Natural killer cell (primary cell): Measurements from ENCODE around the gene PTCH1. TPM values are rescaled to one million over a fixed set of nuclear protein-coding genes. Genes with fewer than 3 reads are reported as not detected.

ENCODE experiments used
- ATAC-seq, 3 donors: fragments of 150-1000 bp in 2 of 3; fragments of 200-7000 bp in 1 of 3; cut with Tn5 transposase; 1 replicate in 1 of 3; 2 replicates in 2 of 3; pipeline ENCODE4 v1.10.0; 2021; ENCODE audit warnings: mild to moderate bottlenecking in 2 of 3, moderate library complexity in 2 of 3
- DNase-seq, 2 donors: peaks; one replicate each; pipeline versions ENCODE4 v3.0.0 to v3.0.0-alpha.2; 2013 to 2021; ENCODE audit warnings: mixed read lengths in 1 of 2
- H3K27ac ChIP-seq: one replicate; pipeline ENCODE4 v1.5.1; 2013; ENCODE audit warnings: mild to moderate bottlenecking, low read length
- H3K27me3 ChIP-seq: one replicate; pipeline ENCODE4 v1.6.1; 2013; ENCODE audit warnings: low read length; ENCODE audit not compliant: control insufficient read depth, insufficient read depth
- H3K36me3 ChIP-seq: one replicate; pipeline ENCODE4 v1.6.1; 2013; ENCODE audit warnings: low read length; ENCODE audit not compliant: control insufficient read depth, insufficient read depth
- H3K4me1 ChIP-seq: one replicate; pipeline ENCODE4 v1.6.1; 2013; ENCODE audit warnings: low read length; ENCODE audit not compliant: control insufficient read depth, insufficient read depth
- H3K4me3 ChIP-seq: one replicate; pipeline ENCODE4 v1.5.1; 2013; ENCODE audit warnings: low read length
- H3K9me3 ChIP-seq: one replicate; pipeline ENCODE4 v1.6.1; 2013; ENCODE audit warnings: low read length; ENCODE audit not compliant: control insufficient read depth, insufficient read depth
- H3K27ac Mint-ChIP-seq, 2 donors: one replicate each; pipeline ENCODE4 v1.8.0; 2022; ENCODE audit warnings: mild to moderate bottlenecking in 2 of 2, mixed read lengths in 2 of 2, moderate library complexity in 1 of 2
- H3K27me3 Mint-ChIP-seq, 2 donors: one replicate each; pipeline ENCODE4 v1.8.0; 2022; ENCODE audit warnings: low read depth in 2 of 2, mixed read lengths in 2 of 2
- H3K36me3 Mint-ChIP-seq: one replicate; pipeline ENCODE4 v1.8.0; 2022; ENCODE audit warnings: mixed read lengths
- H3K4me1 Mint-ChIP-seq, 2 donors: one replicate each; pipeline ENCODE4 v1.8.0; 2022; ENCODE audit warnings: mixed read lengths in 2 of 2
- H3K4me3 Mint-ChIP-seq: one replicate; pipeline ENCODE4 v1.8.0; 2022; ENCODE audit warnings: mild to moderate bottlenecking, moderate library complexity, mixed read lengths
- H3K9me3 Mint-ChIP-seq, 2 donors: one replicate each; pipeline ENCODE4 v1.8.0; 2022; ENCODE audit warnings: mixed read lengths in 2 of 2
- CTCF ChIP-seq: fragments of 200-600 bp; IDR thresholded peaks from one replicate; pipeline ENCODE4 v1.8.0; 2022; ENCODE audit warnings: antibody characterized with exemption
- WGBS: methylation state at CpG from one replicate; pipeline ENCODE4 v1.1.7; 2013; ENCODE audit warnings: missing lambda C conversion rate; ENCODE audit not compliant: insufficient coverage; 5-methylcytosine and 5-hydroxymethylcytosine counted together
- intact Hi-C: fragments of 100-400 bp; cut with micrococcal nuclease; formaldehyde crosslinking; loops from one replicate; pipeline ENCODE4 v1.14.2; 2022
- total RNA-seq, 4 donors: library from RNA; stranded (reverse); fragments of 120-200 nt in 1 of 4; gene quantifications; one replicate each; pipeline versions ENCODE4 v1.2.3 to v1.2.4, GENCODE V29; 2013 to 2022

PTCH1 gene
- total RNA-seq, 3 donors from 2014 or later (not counting 1 experiment from before 2014, with no cell fraction given): 60.9 to 127 (median 82.1) TPM

- TF ChIP-seq CTCF: no peak
- H3K27ac ChIP-seq: no peak overlapping the region
- 97% methylated on average over 3 of the region's 3 CpGs for WGBS
- peaks cover 0 to 2% of the 10 kb centered on the region in 2 donors for H3K4me1 Mint-ChIP-seq
- H3K36me3 Mint-ChIP-seq: peaks cover 9% of the 10 kb centered on the region
- H3K36me3 ChIP-seq: peaks cover 2% of the 10 kb centered on the region
- H3K27ac Mint-ChIP-seq: no peak overlapping the region
- no peaks in the 10 kb centered on the region for H3K9me3 Mint-ChIP-seq
- H3K4me3 ChIP-seq: no peak overlapping the region
- peaks cover 2% of the 10 kb centered on the region for H3K27me3 ChIP-seq
- no peaks in the 10 kb centered on the region for H3K9me3 ChIP-seq
- peaks cover 6 to 7% of the 10 kb centered on the region in 2 donors for H3K27me3 Mint-ChIP-seq
- no peak overlapping the region for H3K4me3 Mint-ChIP-seq
- ATAC-seq (no peak), DNase-seq (no peak)
- intact Hi-C loops: no loop called here
- no peaks in the 10 kb centered on the region for H3K4me1 ChIP-seq
Observed at GRCh38 chr9:95440447-95440846, 76.3 kb downstream of the PTCH1 start.

GRCh38 chr9:95438561-95439357 is 78.0 kb downstream of the PTCH1 start:
- no peak overlapping the region for H3K27ac ChIP-seq
- Mint-ChIP-seq H3K4me1 (peaks cover 0 to 13% of the 10 kb centered on the region in 2 donors), H3K9me3 (no peaks in the 10 kb centered on the region), H3K27me3 (peaks cover 18% of the 10 kb centered on the region in 2 donors), H3K36me3 (no peaks in the 10 kb centered on the region), H3K27ac (no peak overlapping the region), H3K4me3 (no peak overlapping the region)
- no peak for TF ChIP-seq CTCF
- H3K36me3 ChIP-seq: no peaks in the 10 kb centered on the region
- H3K9me3 ChIP-seq: no peaks in the 10 kb centered on the region
- H3K4me3 ChIP-seq: no peak overlapping the region
- WGBS: 90% methylated on average over 8 of the region's 9 CpGs
- ATAC-seq (no peak), DNase-seq (no peak)
- no peaks in the 10 kb centered on the region for H3K4me1 ChIP-seq
- intact Hi-C loops: no loop called here
- H3K27me3 ChIP-seq: peaks cover 2% of the 10 kb centered on the region

GRCh38 chr9:95437559-95437958 is 79.2 kb downstream of the PTCH1 start:
- no peak overlapping the region for H3K4me3 ChIP-seq
- peaks cover 2% of the 10 kb centered on the region for H3K27me3 ChIP-seq
- H3K27ac Mint-ChIP-seq: no peak overlapping the region
- H3K36me3 Mint-ChIP-seq: no peaks in the 10 kb centered on the region
- no peak overlapping the region for H3K27ac ChIP-seq
- intact Hi-C loops: no loop called here
- H3K4me1 ChIP-seq: no peaks in the 10 kb centered on the region
- no peaks in the 10 kb centered on the region for H3K36me3 ChIP-seq
- peaks cover 0 to 13% of the 10 kb centered on the region in 2 donors for H3K4me1 Mint-ChIP-seq
- DNase-seq: no peak
- no peaks in the 10 kb centered on the region for H3K9me3 Mint-ChIP-seq
- no peaks in the 10 kb centered on the region for H3K9me3 ChIP-seq
- WGBS: 95% methylated on average over 5 of the region's 6 CpGs
- no peak for TF ChIP-seq CTCF
- H3K27me3 Mint-ChIP-seq: peaks cover 18% of the 10 kb centered on the region in 2 donors
- ATAC-seq: no peak
- H3K4me3 Mint-ChIP-seq: no peak overlapping the region
